HG02798 (cell line): Measurements from ENCODE around the gene VSTM2B.
"Not testable (repeated sequence)": the region's sequence is repeated elsewhere in the genome, so short reads cannot be mapped to it uniquely, and the experiment has no call there.

ENCODE experiments used
- ATAC-seq: cut with Tn5 transposase; IDR thresholded peaks from one replicate; pipeline ENCODE4 v1.9.1; 2021; ENCODE audit warnings: mild to moderate bottlenecking; ENCODE audit not compliant: unreplicated experiment, poor library complexity

Gene VSTM2B

DNA sequence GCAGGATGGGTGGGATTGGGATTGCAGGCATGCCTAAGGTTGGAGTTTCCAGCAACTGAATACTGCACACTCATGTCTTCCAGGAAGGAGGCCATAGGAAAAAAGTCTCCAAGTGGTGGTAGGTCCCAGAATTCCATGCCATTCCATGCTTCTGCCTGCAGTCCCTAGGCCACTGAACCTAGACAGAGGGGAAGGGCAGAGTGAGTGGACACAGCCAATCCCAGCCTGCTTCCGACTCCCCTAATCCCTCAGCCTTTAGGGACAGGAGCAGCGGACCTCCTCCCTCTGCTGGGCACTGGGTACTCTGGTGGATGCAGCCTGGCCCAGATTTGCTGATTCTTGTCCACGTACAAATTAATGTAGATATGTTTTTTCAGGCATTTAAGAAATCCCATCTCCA lies 17.0 kb downstream of the VSTM2B start:
- ATAC-seq = no peak

DNA sequence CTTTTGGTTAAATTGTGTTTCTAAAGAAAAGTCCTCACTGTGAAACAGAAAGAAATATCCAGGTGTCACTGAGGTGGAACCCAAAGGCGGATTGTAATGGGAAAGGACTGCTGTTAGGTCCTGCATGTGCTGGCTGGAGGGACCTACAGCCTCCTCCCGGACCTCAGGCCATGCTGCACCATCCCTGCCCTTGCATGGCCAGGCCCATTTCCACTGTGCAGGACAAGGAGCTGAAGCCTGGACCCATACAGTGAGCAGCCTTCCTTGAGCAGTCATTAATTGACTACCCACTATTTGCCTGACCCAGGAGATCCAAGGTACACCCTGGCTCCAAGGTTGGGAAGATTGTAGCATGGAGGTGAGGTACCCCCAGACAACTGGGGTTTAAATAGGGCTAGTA lies 17.6 kb downstream of the VSTM2B start:
- ATAC-seq = no peak

DNA sequence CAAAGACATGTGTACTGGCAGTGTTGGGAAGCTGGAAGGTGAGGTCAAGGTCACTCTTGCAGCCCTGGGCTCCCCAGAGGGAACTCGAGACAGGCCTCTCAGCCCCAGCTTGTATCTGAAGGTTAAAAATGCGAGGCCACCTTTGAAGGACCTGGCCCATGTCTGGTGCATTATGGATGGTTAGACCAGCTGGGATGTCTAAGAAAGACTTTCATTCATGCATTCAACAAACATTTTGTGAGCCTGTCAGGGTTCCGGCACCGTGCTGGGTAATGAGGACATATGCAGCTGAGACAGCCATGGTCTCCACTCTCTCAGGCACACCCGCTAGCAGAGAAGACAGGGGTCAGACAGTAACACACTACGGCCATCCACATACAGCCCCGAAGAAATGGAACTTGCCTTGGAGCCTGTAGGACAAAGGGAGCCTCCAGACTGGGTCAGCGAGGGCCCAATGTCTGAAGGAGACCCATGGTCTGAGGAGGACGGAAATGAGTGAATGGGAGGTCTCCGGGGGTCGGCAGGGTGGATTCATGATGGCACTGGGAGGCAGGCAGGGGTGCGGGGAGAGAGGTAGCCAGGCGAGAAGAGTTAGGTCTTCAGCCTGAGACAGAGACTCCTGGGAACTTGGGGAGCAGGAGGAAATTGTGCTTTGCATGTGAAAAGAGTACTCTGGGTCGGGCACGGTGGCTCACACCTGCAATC lies 19.0 kb downstream of the VSTM2B start:
- no peak for ATAC-seq

DNA sequence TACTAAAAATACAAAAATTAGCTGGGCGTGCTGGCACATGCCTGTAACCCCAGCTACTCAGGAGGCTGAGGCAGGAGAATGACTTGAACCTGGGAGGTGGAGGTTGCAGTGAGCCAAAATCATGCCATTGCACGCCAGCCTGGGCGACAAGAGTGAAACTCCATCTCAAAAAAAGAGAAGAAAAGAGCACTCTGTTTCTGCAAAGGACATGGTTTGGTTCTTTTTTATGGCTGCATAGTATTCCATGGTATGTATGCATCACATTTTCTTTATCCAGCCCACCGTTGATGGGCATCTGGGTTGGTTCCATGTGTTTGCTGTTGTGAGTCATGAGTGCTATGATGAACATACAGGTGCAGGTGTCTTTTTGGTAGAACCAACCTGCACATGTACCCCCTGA lies 19.7 kb downstream of the VSTM2B start:
- ATAC-seq = not testable (repeated sequence)

DNA sequence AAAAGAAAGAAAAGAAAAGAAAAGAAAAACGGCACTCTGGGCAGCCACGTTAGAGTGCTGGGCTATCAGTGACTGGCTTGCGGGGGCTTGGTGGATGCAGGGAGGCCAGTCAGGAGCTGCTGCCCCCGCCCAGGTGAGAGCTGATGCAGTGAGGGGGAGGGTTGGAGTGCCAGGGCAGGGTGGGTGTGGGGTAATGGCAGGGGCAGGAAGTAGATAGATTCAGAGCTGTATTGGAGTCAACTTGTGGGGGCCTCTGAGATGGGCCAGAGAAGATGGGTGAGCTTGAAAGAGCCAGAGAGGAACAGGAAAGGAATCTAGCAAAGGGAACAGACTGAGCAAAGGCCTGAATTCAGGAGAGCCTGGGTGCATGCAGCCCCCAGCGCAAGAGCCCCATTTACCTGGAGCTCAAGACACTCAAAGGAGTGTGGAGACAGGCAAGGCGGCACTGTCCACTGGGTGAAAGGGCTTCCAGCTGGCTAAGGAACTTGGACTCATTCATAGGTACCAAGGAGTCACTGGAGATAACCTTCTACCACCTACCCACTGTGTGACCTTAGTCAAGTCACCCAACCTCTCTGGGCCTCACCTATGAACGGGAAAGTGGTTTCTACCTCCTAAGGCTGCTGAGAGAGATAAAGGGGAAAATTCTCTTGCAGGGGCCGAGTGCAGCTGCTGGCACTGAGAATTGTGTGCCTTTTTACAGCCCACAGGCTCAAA lies 20.2 kb downstream of the VSTM2B start:
- no peak for ATAC-seq

DNA sequence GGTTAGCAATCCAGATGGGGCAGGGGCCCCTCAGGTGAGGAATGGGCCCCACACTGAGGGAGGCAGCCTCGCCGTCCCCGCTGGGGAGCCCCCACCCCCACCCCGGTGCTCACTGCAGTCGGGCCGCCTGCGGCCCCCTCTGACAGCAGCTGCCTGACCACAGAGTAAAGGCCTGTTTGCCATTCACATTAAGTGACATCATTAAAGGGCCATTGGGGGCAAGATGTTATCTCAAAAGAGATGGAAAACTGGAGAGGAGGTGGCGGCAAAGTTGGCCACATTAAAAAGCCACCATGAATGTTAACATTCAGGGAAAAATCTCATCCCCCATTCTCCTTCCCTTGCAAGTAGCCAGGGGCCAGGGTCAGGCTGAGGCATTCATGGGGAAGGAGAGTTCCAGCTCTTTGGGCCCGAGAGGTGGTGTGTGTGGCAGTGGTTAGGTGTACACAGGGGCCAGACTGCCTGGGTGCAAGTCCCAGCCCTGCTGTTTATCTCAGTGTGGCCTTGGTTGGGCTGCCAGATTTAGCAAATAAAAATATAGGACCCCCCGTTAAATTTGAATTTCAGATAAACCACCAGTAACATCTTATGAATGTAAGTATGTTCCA lies 20.9 kb downstream of the VSTM2B start:
- no peak for ATAC-seq

DNA sequence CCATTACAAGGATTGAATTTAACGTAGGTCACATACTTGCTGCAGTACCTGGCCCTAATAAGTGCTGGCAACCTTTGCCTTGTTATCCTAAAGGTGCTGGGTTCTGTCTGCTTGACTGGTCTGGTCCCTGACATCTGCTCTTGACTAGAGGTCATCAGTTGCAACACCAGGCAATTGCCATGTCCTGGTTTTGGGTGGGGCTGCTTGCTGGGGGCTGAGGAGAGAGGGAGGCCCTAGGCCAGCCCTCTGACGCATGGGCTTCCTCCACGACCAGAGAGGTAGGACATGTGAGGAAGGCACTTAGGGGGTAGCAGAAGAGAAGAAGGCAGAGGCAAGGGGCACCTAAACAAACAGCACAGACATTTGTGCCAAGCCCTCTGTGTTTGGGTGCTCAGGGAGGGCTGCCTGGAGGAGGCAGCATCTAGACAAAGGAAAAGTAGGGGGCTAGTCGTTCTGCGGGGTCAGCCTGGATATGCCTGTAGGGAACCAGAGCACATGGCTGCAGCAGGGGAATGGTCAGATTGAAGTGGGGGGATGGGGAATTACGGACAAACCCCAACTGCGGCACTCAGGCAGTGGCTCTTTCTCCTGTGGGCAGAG lies 21.7 kb downstream of the VSTM2B start:
- ATAC-seq = no peak

DNA sequence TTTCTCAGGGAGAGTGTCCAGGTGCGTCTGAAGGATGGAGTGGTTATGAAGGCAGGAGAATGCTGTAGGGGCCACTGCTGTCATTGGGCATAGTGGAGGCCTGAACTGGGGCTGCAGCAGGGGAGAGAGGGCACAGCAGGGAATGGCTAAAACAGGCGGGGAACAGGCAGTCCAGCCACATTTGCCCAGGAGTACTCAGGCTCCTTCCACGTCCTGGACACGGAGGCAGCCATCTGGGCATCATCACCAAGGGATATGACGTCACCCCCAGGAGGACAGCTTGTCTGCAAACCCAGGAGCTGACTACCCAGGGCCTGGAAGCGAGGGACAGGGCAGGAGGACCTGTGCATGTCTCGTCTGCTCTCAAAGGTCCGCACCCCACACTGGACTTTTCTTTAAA lies 22.2 kb downstream of the VSTM2B start:
- no peak for ATAC-seq

DNA sequence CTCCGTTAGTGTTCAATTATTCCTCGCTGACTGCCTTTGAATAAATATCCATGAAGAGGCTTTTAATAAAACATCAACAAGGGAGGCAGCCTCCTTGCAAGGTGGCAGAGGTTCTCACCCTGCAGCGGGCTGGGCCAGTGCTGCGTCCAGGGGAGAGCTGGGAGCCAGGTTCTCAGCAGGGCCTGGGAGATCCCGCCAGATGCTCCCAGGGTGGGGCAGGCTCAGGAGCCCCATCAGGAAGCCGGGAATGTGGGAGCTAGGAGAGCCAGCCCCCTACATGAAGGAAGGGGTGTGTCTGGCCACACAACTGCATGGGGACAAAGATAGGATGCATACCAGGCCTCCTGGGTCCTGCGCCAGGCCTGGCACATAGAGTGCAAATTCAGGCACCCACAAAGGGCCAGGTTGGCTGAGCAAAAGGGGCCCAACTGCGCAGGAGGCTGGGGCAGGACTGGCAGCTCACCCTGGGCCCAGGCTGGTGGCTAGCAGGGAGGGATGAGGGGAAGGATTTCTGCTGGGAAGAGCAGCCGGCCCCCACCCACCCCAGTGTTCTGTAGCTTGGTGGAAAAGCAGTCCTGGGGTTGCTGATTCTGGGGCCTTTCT lies 22.8 kb downstream of the VSTM2B start:
- ATAC-seq = no peak

DNA sequence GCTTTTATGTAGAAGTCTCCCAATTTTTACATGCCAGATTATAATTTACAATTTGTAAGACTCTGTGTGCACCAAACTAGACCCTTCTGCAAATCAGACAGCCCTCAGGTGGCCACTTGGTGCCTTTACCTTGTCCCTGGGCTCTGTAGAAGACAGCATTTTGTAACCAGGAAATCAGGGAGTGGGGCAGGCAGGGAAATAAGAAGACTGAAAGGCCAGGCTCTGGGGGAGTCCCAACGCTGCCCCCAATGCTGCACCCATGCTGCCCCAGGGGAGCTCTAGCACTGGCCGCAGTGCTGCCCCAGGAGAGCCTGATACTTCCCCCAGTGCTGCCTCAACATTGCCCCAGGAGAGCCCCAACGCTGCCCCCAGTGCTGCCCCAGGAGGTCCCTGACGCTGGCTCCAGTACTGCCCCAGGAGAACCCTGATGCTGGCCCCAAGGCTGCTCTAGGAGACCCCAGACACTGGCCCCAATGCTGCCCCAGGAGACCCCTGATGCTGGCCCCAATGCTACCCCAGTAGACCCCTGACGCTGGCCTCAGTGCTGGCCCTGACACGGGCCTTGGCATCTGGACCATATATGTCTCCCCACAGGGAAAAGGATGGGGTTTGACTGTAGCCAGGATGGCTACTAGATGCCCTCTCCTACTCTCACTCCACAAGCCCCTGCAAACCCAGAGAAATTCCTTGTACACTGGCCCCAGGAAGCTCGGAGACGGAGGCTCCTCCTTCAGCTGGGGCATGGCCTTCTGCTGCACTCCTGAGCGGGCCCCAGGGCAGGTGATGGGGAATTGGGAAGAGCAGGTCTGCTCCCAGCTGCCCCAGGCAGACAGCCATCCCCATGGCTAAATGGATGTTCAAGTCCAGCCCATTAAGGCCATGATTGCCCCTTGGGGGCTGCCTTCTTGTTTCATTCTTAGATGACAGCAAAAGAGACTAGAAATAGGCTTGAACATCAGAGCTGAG lies 23.6 kb downstream of the VSTM2B start:
- no peak for ATAC-seq

DNA sequence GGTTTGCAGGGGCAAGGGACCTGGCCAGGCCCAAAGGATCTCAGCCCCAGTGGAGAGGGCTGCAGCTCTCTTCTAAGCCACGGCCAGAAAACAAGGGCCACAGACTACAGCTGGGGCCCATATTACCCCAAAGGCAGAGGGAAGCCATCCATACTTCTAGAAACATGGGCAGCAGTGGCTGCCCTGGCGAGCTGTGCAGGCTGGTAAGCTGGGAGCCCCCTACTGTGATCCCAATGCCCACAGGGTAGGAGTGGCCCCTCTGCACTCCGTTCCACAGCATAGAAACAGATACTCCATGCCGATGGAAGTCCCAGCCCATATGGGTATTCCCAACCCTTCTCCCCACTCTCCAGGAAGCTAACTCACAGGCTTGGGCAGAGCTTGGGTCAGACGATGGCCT lies 25.1 kb downstream of the VSTM2B start:
- no peak for ATAC-seq

DNA sequence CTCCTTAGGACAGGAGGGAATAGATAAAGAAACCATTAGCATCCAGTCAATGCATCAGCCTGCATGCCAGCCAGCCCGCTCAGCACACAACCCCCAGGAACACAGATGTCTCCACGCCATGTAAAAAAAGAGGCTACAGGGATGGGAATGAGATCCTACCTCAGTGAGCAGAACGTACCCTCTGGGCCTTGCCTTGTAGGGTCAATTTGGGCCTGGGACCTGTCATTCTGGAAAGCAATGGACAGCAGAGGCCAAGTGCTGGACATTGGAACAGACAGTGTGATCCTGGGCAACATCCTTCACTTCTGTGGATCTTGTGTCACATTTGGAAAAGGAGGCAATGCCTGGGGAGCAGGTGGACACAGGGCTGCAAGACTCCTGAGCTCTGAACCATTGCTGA lies 26.0 kb downstream of the VSTM2B start:
- no peak for ATAC-seq

DNA sequence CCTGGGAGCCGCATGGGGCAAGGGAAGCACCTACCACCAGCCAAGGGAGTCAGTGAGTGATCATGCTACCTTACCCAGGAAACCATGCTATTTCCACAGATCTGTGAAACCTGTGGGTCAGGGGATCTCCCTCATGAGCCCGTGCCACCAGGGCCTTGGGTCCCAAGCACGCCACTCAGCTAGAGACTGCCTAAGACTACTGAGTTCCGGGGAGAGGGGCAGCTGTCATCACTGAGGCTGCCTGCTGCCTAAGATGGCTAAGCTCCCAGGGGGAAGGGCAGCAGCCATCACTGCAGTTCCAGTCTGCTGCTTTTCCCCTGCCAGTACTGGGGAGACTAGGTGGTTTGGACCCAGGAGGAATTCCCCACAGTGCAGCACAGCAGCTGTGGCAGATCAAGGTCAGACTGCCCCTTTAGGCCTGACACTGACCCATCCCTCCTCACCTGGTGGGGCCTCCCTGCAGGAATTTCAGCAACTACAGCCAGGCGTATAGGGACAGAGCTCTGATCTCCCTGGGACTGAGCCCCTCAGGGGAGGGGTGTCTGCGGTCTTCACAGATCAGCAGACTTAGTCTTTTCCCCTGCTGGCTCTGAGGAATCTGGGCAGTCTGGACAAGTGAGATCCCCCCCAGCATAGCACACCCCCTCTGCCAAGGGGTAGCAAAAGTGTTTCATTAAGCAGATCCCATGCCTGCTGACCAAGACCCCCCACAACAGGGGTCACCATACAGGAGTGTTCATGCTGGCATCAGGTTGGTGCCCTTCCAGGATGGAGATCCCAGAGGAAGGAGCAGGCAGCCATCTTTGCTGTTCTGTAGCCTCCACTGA lies 26.9 kb downstream of the VSTM2B start:
- ATAC-seq = no peak

DNA sequence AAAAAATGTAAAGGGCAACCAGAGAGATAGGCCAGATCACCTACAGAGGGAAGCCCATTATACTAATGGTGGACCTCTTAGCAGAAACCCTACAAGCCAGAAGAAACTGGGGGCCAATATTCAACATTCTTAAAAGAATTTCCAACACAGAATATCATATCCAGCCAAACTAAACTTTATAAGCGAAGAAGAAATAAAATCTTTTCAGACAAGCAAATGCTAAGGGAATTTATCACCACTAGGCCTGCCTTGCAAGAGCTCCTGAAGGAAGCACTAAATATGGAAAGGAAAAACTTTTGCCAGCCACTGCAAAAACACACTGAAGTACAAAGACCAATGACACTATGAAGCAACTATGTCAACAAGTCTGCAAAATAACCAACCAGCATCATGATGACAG lies 28.4 kb downstream of the VSTM2B start:
- ATAC-seq = no peak

DNA sequence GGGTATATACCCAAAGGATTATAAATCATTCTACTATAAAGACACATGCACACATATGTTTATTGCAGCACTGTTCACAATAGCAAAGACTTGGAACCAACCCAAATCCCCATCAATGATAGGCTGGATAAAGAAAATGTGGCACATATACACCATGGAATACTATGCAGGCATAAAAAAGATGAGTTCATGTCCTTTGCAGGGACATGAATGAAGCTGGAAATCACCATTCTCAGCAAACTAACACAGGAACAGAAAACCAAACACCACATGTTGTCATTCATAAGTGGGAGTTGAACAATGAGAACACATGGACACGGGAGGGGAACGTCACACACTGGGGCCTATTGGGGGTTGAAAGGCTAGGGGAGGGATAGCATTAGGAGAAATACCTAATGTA lies 33.3 kb downstream of the VSTM2B start:
- not testable (repeated sequence) for ATAC-seq

DNA sequence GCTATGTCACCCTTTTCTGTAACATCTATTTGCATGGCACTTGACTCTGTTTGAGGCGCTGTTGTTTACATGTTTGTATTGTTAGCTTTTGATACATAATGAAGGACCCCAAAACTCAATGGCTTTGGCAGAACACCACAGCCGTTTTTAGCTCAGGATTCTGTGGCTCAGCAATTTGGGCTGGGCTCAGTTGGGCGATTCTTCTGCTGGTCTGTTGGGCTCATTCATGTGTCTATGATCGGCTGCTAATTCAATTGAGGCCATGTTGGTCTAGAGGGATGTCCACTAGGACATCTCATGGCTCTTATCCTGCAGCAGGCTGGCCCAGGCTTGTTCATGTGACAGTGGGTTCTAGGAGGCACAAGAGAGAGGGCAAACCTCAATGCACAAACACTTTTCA lies 33.9 kb downstream of the VSTM2B start:
- no peak for ATAC-seq

DNA sequence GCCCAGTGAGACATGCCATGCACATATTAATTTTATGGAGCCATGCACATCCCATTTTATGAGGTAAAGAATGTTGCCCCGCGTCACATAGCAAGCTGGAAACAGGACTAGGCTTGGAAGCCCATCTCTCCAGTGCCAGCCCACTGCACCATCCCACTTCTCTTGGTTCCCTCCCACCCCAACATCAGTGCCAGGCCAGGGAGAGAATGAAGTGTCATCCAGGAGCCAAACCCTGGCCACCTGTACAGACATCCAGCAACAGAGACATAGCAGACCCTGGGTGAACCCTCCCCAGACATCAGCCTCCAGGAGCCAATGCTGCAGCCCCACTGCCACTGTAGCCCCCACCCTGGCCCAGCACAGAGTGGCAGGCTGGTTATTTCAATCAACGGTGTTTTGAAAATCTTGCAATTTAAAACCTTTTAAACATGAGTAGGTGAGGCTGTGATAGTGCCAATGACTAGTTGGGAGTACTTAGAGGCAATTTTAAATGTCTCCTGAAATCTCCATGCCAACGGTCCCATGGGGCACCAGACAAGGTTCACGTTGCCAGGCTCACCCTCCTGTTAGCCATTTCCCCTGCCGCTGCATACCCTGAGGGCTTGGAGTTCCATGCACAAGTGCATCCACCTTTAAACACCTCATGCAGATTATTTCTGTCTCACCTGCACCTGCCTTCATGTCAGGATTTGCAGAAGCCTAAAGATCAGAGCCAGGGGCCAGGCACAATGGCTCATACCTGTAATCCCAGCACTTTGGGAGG lies 34.7 kb downstream of the VSTM2B start:
- no peak for ATAC-seq

DNA sequence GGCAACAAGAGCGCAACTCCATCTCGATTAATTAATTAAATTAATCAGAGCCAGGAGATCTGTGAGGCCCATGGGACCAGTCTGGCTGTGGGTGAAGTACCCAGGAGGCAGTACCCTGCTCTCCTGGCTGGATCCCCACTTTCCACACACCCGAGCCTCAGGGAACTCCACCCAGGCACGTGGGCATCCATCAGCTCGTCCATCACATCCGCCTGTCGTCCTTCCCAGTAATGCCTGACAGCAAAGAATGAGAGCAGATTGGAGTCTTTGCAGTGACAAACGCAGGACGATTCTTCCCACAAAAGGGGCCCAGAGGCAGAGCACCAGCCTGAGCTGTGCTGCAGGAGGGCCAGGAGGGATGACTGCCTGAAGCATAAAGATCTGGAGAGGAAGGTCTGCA lies 35.8 kb downstream of the VSTM2B start:
- no peak for ATAC-seq
